Fibroblast of skin of left biceps (primary cell): ENCODE data around the gene CAPG.
"Not testable (repeated sequence)": the region's sequence is repeated elsewhere in the genome, so short reads cannot be mapped to it uniquely, and the experiment has no call there.

ENCODE experiments used
- DNase-seq, 2 experiments: peaks; one replicate each; pipeline ENCODE4 v3.0.0-alpha.2; 2013; ENCODE audit warnings: low read depth in 2 of 2

Gene CAPG

DNA sequence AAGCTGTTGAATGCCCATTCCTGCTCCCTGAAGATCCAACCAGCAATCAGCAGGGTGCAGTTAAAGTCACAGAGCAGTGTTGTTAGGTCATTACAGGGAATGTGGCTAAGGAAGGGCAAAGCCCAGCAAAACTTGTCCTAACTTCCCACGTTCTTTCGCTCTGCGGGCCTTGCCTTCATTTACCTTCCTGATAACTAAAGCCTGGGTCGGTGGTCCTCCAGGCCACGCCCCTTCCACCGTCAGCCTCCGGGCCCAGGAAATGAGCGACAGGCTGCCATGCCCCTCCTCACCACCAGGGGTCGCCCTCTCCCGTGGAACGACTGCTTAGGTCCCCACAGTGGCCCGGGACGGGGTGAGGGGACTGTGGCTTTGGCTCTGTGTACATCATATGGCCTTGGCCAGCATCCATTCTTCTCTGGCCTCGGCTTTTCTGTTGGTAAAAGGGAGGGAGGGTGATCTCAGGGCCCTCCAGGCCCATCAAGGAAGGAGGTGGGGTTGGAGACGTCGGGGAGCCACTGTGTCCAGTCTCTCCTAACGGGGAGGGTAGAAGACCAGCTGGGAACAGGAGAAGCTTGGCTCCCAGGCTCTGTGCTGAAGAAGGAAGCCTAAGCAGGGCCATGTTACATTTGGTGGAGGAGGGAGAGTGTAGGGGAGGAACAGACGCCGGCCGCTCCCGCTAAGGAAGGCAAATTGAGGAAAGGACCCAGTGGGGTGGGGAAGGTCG, 10.5 kb upstream of the CAPG start:
- DNase-seq: no peak

DNA sequence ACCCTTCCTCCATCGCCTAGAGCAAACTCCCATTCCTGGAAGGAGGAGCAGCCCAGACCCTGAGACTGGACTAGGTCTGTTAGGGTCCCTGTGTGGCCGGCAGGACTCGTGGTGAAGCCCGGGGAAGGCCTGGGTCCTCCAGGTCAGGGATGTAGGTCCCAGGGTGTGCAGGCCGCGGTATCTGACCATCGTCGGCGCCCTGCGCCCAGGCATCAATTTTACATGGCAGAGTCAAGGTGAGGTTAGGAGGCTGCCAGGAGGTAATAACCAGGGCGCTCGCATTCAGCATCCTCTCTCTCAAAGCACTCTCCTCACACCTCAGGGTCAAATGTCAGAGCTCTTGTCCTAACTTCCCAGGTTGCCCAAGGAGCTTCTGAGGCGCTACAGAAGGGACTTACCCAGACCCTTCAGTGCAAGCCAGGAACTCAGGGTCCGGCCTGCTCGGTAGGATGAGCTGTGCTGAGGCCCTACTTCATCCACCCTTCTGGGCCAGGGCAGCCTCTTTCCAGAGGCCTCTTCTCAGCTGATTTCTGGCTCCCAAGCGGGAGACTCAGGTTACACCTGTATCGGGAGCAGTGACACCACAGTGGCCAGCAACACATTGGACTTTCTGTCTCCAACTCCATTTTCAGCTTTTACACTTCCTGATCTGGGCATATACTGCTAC, 9.0 kb upstream of the CAPG start:
- DNase-seq: no peak

- DNase-seq: peak; percentile 69 to 71
These were observed 8.2 kb upstream of the CAPG start, which contains the start of gene SH2D6 for GRCh38 chr2:85418132-85419008. Gene SH2D6, plus strand, starts transcription at chr2:85418714. Its CDS starts 10,752 bp downstream, at chr2:85429466.

DNA sequence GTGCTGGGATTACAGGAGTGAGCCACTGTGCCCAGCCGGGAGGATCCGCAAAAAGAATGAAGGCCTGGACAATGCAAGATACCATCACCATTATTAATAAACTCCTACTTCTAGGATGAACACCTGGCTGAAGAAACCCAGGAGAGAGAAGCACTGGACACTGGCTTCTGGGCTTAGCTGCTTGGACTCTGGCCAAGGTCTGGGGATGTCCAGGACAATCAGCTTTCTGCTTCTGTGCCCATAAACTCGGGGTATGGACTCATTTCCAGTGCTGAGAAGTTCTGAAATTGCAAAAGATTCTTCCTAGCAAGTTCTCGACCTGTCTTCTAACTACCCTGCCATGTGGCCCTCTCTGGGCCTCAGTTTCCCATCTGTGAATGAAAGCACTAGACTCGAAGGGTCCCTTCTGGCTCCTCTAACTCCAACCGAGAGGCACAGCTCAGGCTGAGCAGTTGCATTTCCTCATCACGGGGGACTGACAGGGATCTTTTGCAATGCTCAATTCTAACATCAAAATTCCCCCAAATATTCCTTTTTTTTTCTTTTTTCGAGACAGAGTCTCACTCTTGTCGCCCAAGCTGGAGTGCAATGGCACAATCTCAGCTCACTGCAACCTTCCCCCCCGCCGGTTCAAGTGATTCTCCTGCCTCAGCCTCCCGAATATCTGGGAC, 5.9 kb upstream of the CAPG start:
- DNase-seq: no peak

DNA sequence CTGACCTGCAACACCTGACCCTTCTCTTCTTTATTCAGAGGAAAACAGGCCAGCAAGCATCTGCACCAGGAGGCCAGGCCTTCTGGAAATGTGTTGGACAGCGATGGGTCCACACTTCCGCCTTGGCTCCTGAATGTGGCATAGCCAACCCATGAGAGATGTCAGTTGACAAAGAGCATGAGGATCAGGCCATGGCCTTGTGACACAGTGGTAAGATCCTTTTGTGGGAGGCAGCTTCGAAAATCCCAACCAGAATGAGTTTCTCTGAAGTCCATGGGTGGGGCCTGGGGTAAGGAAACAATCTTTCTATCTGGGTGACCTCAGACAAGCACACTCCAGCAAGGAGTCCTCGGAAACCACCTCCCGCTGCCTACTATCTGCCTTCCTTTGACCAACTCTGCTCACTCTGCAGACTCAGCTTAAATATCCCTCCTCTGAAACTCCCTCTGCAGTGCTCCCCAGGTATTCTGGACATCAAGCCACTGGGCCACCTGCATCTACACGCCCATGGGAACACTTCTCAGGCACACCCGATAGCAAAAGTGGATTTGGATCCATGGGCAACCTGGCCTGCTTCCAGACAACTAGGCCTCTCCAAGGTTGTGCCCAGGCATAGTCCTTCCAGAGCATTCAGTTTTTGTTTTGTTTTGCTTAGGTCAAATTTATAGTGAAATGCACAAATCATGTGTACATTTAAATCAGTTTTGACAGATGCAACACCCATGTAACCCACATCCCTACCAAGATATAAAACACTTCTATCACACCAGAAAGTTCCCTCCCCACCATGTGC, 4.8 kb upstream of the CAPG start:
- DNase-seq: no peak

DNA sequence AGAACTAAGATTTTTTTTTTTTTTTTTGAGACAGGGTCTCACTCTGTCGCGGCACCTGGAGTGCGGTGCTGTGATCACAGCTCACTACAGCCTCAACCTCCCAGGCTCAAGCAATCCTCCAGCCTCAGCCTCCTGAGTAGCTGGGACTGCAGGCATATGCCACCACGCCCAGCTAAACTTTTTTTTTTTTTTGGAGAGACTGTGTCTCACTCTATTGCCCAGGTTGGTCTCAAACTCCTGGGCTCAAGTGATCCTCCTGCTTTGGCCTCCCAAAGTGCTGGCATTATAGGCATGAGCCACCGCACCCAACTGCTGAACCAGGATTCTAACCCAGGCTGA, 4.2 kb upstream of the CAPG start:
- not testable (repeated sequence) for DNase-seq

DNA sequence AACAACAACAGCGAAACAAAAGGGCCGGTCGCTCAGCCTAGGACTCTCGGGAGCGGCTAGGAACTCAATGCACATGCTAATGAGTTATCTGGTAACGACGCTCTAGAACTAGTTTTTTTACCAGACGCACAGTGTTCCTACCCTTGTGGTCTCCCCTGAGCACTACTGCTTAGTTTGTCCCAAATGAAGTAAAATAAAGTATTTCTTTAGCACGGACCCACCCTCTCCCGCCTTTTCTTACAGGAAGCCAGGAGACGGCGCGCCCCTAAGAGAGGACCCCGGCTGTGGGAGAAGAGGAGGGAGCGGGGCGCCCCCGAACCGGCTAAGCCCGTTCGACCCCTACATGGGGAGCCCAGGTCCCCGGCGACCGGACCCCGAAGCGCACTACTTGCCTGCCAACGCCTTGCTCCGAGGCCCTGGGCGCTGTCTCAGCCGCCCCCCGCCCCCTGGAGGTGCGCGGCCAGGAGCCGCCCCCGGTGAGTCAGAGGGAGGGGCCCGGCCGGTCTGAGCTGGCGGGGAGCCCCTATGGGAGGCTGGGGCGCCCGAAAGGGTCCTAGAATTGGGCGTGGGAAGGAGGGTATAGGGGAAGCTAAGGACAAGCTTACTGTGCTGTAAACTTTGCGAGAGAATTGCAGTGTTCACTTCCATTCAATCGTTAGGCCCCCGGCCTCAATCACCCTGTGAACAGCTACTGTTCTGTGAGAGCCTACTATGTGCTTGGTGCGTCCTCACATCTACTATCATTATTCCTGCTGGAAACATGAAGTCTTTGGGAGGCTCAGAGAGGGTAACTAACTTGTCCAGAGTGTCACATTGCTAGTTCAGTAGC, 3.6 kb upstream of the CAPG start:
- DNase-seq: no peak

GRCh38 chr2:85411405-85411748, 1.2 kb upstream of the CAPG start:
- no peak for DNase-seq

DNA sequence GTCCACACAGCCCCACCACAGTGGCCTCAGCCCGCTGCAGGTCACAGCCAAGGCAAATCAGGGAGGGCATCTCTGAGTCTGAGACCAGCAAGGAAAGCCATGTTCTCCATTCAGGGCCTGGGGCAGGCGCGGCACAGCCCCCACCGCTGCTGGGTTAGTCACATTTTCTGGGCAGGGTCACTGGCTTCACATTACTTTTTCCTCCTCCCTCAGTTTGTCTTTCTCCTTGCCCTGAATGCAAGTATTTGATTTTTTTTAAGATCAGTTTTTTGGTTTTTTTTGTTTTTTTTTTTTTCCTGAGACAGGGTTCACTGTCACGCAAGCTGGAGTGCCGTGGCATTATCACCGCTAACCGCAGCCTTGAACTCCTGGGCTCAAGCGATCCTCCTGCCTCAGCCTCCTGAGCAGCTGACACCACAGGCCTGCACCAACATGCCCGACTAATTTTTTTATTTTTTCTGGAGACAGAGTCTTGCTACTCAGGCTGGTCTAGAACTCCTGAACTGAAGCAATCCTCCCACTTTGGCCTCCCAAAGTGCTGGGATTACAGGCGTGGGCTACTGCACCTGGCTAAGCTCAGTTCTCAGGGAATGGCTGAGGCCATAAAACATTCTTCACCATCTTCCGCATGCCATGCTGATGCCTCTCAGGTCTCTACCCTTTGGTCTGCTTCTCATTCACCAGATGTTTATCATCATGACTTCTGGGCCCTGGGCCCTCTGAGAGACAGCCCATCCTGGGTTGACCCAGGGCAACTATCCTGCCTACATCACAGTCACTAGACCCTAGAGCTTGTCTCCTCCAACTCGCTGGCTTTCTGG, 628 bp upstream of the CAPG start:
- no peak for DNase-seq

- DNase-seq: no peak
These were observed 4.7 kb downstream of the CAPG start for GRCh38 chr2:85405201-85406059.

GRCh38 chr2:85401844-85402243, 8.3 kb downstream of the CAPG start:
- DNase-seq: no peak

- no peak for DNase-seq
These were observed 8.7 kb downstream of the CAPG start for GRCh38 chr2:85401464-85401805.

- no peak for DNase-seq
These were observed 9.4 kb downstream of the CAPG start for GRCh38 chr2:85400541-85401463.

DNA sequence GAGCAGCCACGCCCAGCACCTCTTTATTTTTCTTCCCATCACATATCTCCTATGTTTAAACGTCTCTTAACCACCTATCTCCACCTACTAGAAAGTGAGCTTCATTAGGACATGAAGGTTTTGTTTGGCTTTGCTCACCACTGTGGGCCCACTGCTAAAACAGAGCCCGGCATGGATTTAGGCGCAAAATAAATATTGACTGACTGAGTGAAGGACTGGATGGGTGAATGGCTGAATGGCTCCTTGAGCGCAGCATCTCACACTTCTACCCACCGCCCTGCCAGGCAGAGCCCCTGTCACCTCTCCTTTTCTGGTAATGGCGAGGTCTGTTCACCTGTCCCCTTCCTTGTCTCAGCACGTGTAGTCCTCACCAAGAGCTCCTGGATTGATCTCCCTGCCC, 10.1 kb downstream of the CAPG start:
- no peak for DNase-seq

DNA sequence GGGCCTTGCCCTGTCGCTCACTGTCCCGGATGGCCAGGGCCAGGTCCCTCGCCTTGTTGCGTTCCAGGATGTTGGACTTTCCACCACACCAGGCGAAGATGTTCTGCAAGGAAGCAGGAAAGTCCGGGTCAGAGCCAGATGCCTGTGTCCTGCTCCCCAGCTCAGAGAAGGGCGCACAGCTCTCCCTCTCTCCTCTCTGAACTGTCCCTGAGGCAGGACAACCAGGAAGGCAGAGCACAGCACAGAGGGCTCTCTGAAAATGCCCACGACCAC, 11.0 kb downstream of the CAPG start:
- DNase-seq: no peak

- no peak for DNase-seq
These were observed 11.6 kb downstream of the CAPG start for GRCh38 chr2:85398426-85399182.

- no peak for DNase-seq
These were observed 12.2 kb downstream of the CAPG start for GRCh38 chr2:85397925-85398331.
